ENCODE results near the gene MAP3K14.

- TF ChIP-seq CTCF (conservative IDR thresholded peaks at IDR 0.05; ENCODE audit: low read depth, low read length) (no peak), EZH2phosphoT487 (IDR thresholded peaks at IDR 0.05; ENCODE audit: borderline replicate concordance, low read length) (no peak)
Observed at GRCh38 chr17:45351831-45352230, 35.0 kb upstream of the MAP3K14 start.
